GM19099 (cell line): Measurements from ENCODE around the gene MYRIP.

Experiments used
- POLR2A ChIP-seq: IDR thresholded peaks from 3 replicates; pipeline ENCODE4 v1.6.1; 2011; ENCODE audit warnings: low read depth; ENCODE audit not compliant: insufficient read length; ENCODE audit errors: extremely low read depth

MYRIP gene

DNA sequence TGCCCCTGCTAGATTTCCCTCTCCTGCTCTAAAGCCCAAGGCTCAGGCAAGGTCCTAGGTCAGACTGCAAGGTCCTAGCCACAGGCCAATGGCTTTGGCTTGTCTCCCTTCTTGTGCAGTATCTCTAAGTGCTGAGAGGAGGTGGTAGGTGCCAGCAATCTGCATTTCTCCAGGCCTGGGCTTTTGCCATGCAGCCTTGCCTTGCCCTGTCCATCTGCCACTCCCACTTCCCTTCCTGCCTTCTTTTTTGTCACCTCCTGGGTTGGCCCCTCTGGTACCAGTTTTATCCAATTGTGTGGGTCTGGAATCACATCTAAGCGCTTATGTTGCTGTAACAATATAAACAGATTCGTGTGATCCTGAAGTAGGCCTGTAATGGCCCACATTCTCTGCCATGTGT, 109.9 kb downstream of the MYRIP start:
- no peak for TF ChIP-seq POLR2A

DNA sequence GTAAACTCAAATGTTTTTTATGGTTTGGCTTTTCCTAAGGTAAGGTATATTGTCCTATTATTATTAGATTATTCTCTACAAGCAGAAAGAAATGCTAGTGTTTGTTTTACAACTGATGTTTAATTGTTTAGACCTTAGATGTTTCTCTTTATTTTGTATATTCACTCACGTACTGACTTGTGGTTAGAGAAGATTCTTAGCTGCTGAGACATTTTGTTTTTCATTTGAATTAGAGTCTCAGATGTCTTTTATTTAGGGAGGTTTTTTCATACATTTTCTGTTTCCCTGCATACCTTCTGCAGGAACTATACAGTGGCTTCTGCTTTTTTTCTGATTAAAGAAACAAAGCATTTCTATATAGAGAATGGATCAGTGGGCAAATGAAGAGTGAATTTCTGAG, 110.9 kb downstream of the MYRIP start:
- no peak for TF ChIP-seq POLR2A

DNA sequence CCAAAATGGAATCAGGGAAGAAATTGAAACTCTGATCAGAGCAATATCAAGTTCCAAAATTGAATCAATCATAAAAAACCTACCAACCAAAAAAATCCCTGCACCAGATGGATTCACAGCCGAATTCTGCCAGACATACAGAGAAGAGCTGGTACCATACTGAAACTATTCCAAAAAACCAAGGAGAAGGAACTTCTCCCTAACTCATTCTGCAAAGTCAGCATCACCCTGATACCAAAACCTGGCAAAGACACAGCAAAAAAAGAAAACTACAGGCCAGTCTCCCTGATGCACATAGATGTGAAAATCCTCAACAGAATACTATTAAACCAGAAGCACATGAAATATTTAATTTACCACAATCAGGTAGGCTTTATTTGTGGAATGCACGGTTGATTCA, 118.1 kb downstream of the MYRIP start:
- no peak for TF ChIP-seq POLR2A

DNA sequence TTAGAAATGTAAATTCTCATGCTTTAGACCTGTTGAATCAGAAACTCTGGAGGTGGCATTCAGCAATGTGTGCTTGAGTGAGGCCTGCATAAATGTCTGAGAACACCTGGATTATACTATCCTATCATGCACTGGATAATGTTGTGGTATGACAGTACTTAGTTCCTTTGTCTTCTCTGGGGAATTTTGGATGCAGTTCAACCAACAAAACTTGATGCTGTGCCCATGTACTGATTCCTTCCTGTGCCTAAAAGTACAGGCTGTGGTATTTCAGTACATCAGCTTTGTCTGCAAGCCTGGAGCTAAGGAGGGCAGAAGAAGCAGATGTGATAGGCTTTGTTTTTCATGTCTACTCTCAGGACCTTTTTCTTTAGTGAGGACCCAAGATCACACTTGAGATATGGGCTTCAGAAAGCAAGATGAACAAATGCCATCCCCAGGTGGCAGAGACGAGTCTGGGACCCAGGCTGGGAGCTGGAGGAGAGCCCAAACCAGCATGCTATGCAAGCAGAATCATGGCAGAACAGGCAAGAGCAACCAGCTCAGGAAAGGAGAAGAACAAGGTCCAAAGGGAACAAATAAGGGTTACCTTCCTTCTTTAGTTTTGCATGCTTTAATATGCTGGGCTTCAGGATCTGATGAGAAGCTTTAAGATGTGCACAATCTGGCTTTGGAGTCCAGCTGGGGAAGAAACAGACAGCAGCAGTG, 124.7 kb downstream of the MYRIP start:
- no peak for TF ChIP-seq POLR2A

DNA sequence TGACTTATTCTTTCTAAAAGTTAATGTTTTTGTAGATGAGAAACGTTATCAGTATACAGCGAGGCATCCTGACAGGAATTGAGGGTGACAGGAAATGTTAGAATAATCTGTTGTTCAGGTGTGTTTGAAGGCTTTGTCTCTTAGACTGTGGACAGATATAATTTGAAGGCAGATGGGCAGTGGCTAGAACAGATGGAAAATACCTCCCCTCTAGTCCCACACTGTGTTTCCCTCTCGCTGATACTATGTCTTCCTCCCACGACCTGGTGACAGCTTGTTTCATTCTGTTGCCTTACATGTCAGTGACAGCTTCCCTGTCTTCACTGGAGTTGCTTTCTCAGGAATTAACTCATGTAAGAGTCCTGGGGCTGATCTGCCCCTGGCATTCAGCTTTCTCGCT, 125.3 kb downstream of the MYRIP start:
- TF ChIP-seq POLR2A: no peak

DNA sequence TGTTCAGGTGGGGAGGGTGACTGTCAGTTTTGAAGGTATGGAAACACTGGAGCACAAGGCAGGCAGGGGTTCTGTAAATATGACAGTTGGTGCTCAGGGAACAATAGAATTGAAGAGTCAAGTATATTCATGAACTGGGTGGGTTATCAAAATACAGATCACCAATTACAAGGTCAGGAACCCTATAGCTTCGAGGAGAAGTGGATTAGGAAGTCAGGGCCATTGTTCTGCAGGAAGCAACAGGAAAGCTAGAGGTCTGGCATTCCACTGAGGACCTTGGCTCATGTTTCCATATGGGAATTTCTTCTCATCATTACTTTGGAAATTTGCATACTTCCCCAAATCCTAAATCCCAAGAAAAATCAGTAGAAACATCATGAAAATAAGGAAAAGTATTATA, 125.9 kb downstream of the MYRIP start:
- TF ChIP-seq POLR2A: no peak

DNA sequence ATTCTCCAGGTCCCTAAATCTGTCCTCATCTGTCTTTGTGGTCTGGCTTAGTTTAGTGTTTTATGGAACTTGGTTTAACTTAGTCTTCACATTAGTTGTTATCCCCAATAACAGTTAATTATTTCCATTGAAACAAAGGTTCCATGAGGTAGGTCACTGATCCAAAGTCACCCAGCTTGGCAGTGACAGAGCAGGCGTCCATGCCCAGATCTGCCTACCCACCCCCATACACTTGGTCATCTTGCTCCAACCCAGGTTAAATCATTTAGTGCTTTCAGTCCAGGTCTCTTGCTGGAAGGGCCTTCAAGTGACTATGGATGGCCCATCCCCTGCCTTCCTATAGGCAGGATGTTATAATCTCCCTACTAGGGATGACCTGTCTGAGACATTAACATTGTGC, 127.4 kb downstream of the MYRIP start:
- TF ChIP-seq POLR2A: no peak

DNA sequence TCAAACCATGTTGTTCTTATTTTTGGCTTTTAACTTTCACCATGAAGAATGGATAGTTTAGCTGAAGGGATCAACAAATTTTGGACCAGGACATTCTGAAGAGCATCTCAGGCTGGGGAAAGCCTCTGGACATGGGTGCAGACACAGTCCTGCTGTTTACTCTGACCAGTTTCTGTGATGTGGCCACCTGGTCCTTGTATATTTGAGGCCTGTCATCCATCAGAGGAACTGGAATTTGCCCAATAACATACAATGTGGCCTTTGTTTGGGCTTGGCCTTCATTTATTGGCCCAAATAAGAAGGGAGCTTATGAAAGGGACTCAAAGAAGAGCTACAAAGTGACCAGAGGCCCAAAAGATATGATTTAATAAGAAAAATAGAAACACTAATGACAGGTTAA, 127.9 kb downstream of the MYRIP start:
- no peak for TF ChIP-seq POLR2A

DNA sequence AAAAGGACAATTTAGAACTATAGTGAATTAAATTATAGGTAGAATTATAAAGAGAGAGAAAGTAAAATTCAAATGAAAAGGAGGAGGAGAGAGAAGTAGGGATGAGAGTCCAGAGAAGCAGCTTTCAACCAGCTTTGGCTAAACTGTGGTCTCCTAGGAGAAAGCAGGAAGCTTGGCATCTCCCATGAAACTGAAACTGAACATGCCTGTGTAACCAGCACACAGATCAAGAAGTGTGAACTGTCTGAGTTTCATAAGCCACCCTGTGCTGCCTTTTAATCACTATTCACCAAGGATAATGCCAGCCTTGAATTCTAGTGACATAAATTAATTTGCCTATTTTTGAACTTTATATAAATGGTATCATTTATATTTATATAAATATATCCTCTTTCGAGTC, 128.5 kb downstream of the MYRIP start:
- no peak for TF ChIP-seq POLR2A

DNA sequence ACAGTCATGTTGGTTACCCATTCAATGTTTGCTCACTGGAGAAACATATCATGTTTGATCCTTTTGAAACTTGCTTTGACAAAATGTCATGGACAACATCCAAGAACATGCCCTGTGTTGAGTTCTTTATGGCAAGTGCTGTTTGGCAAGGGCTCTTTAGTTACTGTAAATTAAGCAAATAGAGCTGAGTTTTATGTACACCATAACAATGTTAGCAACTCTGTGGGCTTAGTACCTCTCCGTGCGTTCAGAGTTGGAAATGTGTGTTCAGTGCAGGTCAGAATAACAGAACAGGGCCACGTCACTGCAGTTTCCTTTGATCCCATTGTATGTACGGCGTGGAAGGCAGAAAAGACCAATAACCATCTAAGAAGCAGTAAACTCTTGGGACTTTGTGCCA, 132.5 kb downstream of the MYRIP start:
- no peak for TF ChIP-seq POLR2A

DNA sequence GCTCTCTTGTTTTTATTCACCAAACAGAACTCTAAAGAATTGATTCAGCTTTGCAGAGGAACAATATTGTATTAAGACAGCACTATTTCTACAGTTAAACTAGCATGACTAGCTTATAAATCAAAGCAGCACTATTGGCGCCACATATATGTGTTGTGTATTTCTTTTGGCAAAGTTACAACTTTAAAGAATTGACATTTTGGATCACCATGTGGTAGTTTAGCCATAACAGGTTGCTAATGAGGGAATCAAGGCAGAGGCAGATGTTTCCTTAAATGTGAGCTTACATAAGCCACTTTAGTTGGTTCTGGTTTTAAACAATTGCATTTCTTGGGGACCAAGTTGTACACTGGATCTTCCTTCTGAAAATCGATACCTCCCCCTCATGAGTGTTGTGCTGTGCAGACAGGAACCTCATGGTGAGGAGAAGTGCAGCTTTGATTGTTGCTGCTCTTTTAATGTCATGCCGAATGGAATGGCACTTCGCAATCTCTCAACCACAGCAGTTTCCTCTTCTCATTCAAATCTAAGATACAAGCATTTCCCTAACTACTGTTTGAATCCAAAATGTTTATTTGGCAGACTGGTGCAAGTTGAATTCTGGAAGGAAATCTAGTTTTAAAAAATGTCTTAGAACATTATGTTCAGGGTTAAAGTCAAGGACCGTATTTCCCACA, 151.2 kb downstream of the MYRIP start:
- TF ChIP-seq POLR2A: no peak

DNA sequence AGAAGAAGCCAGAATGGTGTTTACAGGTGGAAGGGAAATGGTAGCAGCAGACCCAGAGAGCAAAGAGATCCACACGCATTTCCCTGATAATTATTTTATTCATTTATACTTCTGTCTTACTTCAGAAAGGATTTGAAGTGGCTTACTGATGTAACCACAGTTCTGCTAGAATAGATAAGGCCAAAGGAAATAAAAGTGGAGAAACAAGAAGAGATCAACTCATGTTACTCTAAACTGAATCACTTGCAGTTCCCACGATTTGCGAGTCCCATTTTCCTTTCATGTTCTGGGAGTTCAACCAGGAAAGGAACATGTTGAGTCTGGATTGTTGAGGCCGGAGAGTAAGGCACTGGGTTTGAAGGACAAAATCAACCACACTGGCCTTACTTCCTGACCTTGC, 151.8 kb downstream of the MYRIP start:
- no peak for TF ChIP-seq POLR2A

DNA sequence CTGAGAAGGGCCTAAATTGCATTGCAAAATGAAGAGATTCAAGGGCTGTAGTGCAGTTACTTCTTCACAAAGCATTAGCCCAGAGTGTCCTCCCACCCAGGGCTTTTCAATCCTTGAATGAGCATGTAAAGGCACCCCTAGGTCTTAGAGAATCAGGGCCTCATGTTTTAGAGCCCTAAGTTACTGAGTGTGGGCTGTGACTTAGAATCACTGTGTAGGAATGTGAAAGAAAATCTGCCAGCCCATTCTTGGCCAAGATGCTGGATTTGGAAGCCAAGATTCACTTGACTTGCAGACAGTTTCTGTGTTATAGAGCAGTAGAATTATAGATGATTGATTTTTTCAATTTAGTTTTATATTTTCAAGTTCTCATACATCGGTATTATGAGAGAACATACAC, 153.2 kb downstream of the MYRIP start:
- TF ChIP-seq POLR2A: no peak

DNA sequence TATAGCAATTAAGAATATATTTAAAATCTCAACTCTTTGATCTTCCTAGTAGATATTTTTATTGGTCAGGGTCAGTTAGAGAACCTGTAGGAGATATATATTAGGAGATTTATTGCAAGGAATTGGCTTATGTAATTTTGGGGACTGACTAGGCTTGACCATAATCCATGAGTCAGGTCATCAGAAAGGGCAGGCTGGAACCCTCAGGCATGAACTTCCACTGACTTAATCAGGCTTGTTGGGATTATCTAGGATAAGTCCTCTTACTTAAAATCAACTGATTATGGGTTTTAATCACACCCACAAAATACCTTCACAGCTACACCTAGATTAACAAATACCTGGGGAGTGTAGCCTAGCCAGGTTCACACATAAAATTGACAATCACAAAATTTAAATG, 156.1 kb downstream of the MYRIP start:
- no peak for TF ChIP-seq POLR2A

DNA sequence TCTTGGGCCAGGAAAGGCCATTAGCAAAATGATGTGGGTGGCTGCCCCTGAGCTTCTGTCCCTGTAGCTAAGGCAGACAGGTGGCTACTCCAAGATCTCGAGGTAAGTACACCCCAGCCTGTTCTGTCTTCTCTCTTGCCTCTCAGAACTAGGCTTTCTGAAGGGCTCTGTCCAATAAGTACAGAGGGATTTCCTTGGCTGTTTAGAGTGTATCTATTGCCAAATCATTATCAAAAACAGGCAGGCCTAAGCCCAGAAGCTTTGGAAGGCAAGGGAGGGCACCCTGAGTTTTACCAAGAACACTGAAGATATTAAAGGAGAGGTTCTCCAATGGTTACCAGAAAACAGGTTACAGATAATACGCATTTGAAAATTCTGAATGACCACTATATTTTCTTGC, 156.6 kb downstream of the MYRIP start:
- TF ChIP-seq POLR2A: no peak

DNA sequence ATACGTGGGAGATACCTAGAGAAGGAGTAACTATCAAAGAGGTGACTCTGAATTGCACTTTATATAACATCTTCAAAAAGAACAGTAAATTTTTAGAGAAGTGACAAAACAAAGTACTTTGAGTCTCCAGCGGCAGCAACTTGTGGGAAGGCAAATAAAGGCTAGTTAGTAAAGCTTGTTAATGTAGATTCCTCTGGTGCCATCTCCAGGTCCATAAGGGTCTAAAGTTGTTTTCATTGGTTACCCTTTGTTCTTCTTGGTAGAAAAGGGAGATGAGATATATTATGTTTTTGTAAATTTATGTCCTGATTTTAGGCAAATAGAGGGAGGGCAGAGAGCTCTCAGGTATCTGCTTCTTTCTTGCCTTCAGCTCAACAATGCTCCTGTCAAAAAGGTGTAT, 161.6 kb downstream of the MYRIP start:
- TF ChIP-seq POLR2A: no peak

DNA sequence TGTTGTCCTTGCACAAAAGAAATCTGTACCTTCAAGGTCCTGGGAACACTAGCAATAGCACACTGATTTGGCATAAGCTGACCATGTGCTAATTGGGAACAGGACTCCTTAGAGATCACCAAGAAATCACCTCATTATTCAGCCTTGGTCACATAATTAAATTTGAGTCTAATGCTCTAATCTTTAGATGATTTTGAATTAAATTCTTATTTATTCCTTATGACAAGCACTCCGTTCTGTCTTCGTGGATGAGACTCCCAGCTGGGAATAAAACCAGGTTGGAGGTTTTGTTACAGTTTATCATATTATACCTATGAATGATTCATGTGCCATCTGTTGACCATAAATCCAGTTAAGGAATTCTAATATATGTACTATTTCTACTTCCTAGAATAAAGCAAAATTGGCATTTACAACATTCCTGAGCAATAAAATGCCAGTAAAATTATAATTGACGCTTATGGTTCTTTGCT, 162.2 kb downstream of the MYRIP start:
- TF ChIP-seq POLR2A: no peak

DNA sequence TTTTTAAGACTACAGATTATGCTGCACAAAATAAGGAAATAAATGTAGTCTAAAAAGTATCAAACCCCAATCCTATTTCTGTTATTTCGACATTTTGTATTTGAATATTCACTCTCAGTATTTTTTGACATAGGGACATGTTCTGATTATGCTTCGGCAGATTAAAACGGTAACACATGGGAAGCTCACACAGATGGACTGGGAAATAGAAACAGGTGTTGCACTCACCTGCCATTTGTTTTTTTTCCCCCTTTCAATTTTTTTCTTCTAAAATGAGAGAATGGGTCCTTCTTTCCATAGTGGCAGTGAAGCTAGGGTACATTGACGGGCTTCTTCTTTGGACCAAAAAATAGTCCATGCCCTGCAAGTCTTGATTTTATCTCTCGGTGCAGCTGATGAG, 163.1 kb downstream of the MYRIP start:
- TF ChIP-seq POLR2A: no peak
